CD4-positive, alpha-beta T cell treated with Interferon alpha-2 for 1 hour (primary cell): ENCODE data around the gene KIF22.
"Not testable (repeated sequence)": the region's sequence is repeated elsewhere in the genome, so short reads cannot be mapped to it uniquely, and the experiment has no call there.

Experiments
- DNase-seq, 2 donors: peaks; one replicate each; pipeline ENCODE4 v3.0.0-alpha.2; 2020 to 2022

The KIF22 gene

DNA sequence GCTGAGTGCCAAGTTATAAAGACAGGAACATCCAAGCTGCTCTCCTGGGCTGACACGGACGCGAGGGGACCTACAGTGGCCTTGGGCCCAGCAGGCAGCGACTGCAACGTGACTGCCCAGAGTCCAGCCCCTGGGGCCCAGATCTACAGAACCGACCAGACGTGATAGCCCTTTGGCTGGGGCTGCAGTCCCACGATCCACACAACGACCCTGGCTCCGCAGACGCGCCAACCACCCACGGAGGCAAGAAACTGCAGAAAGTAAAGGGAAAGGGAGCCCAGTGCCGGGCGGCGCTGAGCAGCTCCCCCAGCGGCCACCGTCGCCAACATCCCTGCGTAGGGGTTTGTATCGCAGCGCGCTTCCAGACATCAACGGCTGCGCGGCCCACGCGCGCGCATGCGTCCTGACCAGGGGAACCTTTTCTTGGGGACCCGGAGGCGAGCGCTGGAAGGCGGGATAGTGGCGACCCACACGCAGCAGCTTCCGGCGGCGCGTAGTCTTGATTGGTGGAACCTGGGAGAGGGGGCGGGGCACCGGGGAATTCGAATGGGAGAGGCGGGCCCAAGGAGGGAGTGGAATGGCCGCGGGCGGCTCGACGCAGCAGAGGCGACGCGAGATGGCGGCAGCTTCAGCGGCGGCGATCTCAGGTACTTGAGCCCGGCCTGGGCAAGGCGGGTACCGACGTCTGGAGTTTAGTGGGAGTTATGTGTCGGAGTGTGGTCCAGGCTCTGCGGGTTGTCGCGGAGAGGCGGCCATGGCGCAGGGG lies at the start of gene KIF22:
Gene KIF22 (plus strand): TSS at position 569 of the 766 bp plus-strand sequence. CDS start 9 bp downstream, at position 578.
- DNase-seq, result peak; percentile 100

- DNase-seq, result no peak
These were observed 47.8 kb upstream of the KIF22 start for GRCh38 chr16:29742683-29743275.

DNA sequence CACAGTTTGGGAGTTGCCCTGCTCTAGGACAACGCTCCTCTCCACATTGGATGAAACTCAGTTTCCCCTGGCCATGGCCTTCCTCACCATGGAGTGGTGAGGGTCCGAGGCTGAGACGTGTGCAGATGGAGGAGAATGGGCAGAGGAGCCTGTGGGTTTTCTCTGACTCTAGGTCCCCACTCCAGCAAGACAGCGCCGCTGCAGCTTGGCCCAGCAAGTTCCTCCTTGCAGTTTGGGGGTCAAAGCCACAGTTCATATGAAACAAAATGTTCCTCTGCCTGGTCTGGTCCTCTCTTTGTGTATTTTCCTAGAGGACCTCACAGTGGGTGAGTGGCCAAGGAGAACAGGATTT lies 47.1 kb upstream of the KIF22 start:
- no peak for DNase-seq

GRCh38 chr16:29743827-29744531 lies 46.6 kb upstream of the KIF22 start:
- DNase-seq, result peak in 1 of 2 donors; percentile 71

- peak in 1 of 2 donors; percentile 25 for DNase-seq
These were observed 45.9 kb upstream of the KIF22 start for GRCh38 chr16:29744541-29745101.

- peak; percentile 58 to 65 for DNase-seq
These were observed 45.3 kb upstream of the KIF22 start for GRCh38 chr16:29745121-29745852.

DNA sequence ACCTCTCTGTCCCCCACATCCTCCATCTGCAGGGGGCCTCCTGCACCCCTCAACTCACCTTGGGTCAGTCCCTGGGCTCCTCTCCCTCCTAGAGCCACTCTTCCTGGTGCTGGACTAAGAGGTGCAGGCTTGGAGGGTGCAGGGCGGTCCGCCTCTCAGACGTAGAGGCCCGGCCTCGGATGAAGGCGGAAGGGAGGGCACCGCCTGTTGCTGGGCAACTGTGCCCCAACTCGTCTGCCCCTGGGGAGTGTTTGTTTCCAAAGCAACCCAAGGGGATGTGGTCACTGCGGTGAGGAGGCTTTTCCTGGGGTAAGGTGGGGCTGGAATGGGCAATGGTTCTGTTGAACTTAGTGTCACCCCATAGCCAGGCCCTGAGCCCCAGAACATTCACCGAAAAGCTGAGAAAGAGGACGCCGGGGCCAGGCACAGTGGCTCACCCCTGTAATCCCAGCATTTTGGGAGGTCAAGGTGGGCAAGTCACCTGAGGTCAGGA lies 44.7 kb upstream of the KIF22 start, which contains the start of gene C16orf54:
Gene C16orf54 (minus strand): TSS at position 138 of the 493 bp plus-strand sequence. CDS start 1,039 bp downstream, outside the sequence.
- DNase-seq, result peak; percentile 95 to 96

- peak in 1 of 2 donors; percentile 33 for DNase-seq
These were observed 44.0 kb upstream of the KIF22 start for GRCh38 chr16:29746518-29746917.

- no peak for DNase-seq
These were observed 42.4 kb upstream of the KIF22 start for GRCh38 chr16:29747947-29748759.

- DNase-seq, result not testable (repeated sequence)
These were observed 41.8 kb upstream of the KIF22 start for GRCh38 chr16:29748760-29749149.

DNA sequence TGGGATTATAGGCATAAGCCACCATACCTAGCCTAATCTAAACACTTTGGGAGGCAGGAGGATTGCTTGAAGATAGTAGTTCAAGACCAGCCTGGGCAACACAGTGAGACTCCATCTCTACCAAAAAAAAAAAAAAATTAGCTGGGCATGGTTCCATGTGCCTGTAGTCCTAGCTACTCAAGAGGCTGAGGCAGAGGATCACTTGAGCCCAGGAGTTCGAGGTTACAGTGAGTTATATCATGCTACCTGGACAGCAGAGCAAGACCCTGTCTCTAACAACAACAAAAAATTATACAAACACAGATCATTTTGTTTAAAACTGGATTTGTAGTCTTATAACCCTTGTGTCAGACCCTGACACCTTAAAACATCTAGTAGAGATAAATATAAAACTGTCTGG lies 37.0 kb upstream of the KIF22 start:
- DNase-seq, result no peak

DNA sequence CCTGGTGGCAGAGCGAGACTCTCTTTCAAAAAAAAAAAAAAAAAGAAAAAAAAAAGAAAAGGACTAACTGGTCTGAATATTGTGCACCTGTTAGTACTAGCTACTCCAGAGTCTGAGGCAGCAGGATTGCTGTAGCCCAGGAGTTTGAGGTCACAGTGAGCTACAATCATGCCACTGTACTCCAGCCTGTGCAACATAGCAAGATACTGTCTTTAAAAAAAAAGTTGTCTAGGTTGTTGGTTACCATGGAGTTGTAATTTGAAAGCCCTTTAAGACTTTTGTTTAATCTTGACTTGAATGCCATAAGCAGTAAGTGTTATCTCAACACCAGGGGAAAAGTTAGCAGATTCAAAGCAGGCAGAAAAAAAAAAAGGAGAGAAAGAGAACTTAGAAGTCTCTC lies 33.9 kb upstream of the KIF22 start:
- no peak for DNase-seq

- DNase-seq, result not testable (repeated sequence)
These were observed 33.5 kb upstream of the KIF22 start for GRCh38 chr16:29757086-29757485.

DNA sequence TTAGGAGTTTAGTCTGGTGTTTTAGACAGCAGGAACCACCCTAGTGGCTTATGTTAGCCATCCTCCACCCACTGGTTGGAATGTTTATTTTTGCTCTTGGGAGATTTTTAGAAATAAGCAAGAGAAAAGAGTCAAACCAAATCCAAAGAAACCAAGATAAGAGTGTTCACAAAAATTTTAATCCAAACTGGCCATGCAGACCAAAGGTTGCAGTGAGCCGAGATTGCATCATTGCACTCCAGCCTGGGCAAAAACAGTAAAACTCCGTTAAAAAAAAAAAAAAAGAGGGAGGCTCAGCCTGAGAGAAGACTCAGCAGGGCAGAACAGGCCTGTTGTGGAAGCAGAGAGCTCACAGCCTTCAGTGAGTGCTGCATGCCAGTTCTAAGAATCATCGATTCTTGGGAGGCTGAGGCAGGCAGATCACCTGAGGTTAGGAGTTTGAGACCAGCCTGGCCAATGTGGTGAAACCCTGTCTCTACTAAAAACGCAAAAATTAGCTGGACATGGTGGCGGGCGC lies 32.5 kb upstream of the KIF22 start:
- no peak for DNase-seq

DNA sequence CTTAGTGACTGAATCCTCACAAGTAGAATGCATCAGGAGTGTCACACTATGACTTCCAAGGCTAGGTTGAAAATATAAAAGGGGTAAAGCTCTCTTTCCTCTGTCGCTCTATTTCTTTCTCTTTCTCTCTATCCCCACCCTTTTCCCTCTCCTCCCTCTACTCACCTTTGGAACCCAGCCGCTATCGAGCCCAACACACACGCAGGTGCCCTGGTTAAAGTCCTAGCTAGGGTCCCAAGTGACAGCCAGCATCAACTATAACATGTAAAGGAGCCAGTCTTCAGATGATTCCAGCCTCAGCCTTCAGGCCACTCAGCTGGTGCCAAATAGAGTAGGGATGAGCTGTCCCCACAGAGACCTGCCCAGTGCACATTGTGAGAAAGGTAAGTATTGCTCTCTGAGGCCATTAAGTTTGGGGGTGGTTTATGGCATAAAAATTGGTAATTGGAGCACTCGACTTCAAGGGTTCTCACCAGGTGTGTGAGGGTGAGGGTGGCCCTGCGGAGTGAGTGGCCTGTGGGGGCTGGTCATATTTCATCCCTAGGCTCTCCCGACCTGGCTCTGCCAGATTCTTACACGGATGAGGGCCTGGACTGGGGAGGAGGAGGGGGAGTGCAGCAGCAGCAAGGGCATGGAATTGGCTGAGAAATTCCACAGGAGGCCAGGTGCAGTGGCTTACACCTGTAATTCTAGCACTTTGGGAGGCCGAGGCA lies 29.8 kb upstream of the KIF22 start:
- no peak for DNase-seq

- not testable (repeated sequence) for DNase-seq
These were observed 29.3 kb upstream of the KIF22 start for GRCh38 chr16:29761280-29761651.

GRCh38 chr16:29761882-29762281 lies 28.7 kb upstream of the KIF22 start:
- DNase-seq, result no peak

GRCh38 chr16:29763326-29763725 lies 27.2 kb upstream of the KIF22 start:
- no peak for DNase-seq

GRCh38 chr16:29765167-29766032 lies 25.2 kb upstream of the KIF22 start:
- DNase-seq, result no peak

DNA sequence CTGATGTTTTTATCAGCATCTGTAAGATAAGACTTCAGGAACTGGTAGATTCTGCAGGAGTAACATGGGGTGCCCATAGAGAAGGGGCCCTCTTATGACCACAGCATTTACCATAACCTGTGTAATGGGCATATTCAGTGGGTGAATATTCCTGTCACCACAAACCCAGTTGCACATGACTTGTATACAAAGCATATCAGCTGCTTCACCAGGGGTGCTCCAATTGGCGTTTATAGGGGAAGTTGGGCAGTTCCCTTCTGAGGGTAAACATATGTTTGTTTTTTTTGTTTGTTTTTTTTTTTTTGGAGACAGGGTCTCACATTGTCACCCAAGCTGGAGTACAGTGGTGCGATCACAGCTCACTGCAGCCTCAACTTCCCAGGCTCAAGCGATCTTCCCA lies 24.0 kb upstream of the KIF22 start:
- DNase-seq, result no peak
